ENCODE measurements around the gene CXCR6. TPM values are rescaled to one million over a fixed set of nuclear protein-coding genes. Genes with fewer than 3 reads are reported as not detected.

Gene CXCR6
- polyA plus RNA-seq, 1 of the 3 experiments (the other 2 are of a cell fraction), result not detected

DNA sequence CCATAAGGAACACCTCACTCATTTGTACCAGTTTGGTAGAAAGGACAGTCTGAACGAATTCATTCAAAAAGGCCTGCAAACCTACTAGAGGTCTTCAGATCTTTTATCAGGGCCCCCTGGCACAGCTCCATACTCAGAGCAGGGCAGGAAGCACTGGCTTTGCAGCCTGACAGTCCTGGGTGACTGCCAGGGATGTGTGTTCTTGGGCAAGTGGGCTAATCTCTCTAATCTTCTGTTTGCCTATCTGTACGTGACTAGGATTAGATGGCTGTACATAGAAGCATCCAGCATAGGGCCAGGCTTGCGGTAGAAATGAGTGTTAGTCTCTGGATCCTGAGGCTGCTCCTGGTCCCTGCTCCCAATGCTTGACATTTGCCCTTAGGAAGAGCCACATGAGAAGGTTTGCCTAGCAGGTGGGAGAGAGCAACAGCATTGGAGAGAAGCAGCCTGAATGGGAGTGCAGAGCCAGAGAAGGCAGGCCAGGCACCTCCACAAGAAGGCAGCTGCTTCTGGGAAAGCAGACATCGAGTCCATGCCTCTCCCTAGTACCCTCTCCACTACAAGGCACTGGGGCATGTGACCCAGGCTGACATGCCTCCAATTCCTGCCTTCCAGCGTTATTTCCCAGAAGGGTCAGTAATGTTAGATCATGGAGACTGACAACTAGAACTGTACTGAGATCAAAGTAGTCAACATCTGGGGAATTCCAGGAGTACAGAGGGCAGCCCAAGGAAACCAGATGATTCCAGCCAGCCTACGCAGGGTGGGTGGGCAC, 1.0 kb upstream of the CXCR6 start:
- no peaks in the 10 kb centered on the region for H3K9me2 ChIP-seq
- peaks cover 0 to 20% of the 10 kb centered on the region in 2 experiments for H3K36me3 ChIP-seq (replicated peaks in 1 of 2; ENCODE audit: control insufficient read depth in 1 of 2, insufficient read depth in 2 of 2, low read length in 1 of 2)
- no peak for TF ChIP-seq YY1 (IDR thresholded peaks at IDR 0.05; ENCODE audit: low read depth)
- no peak for TF ChIP-seq ELF1 (IDR thresholded peaks at IDR 0.05)
- TF ChIP-seq NFIC (IDR thresholded peaks at IDR 0.05; ENCODE audit: borderline replicate concordance), result no peak
- TF ChIP-seq TCF12 (IDR thresholded peaks at IDR 0.05), result no peak
- peak; percentile 24; the same call in 1 of the 2 replicates for TF ChIP-seq FOXJ3 (CRISPR knock-in tag; IDR thresholded peaks at IDR 0.05)
- no peak for TF ChIP-seq EP300 (IDR thresholded peaks at IDR 0.05; ENCODE audit: borderline replicate concordance in 1 of 2, low read depth in 1 of 2, low read length in 1 of 2)
- TF ChIP-seq GATA2 (CRISPR knock-in tag; IDR thresholded peaks at IDR 0.05), result peak; percentile 67
- peak; percentile 25; the same call in 1 of the 2 replicates for TF ChIP-seq MXI1 (IDR thresholded peaks at IDR 0.05; ENCODE audit: low read depth, low read length)
- DNase-seq, result peak; percentile 50
- H3K9ac ChIP-seq, result no peak overlapping the region
- CTCF ChIA-PET, result interaction anchor here (1.3 to 13.6 kb wide), 3 partner anchors 13 to 282 kb away, joined by 3 to 280 read pairs (median 6); no protein-coding TSS in a partner anchor
- POLR2A ChIA-PET, result interaction anchor here (1.6 kb wide), 1 partner anchor 11 kb away, joined by 3 read pairs; no protein-coding TSS in a partner anchor
- H3K4me2 ChIP-seq, result no peak overlapping the region
- H3F3A ChIP-seq (replicated peaks; ENCODE audit: insufficient read depth), result no peaks in the 10 kb centered on the region
- no peak overlapping the region for H2AFZ ChIP-seq (ENCODE audit: low read depth)
- no peaks in the 10 kb centered on the region for H3K27me3 ChIP-seq (ENCODE audit: insufficient read depth)
- no peaks in the 10 kb centered on the region for H4K20me1 ChIP-seq (ENCODE audit: insufficient read depth)
- no peaks in the 10 kb centered on the region for H3K9me3 ChIP-seq
- peaks cover 0 to 18% of the 10 kb centered on the region in 2 experiments; a peak in 1 of 4 replicates for H3K4me1 ChIP-seq (ENCODE audit: control insufficient read depth in 1 of 2, insufficient read depth in 2 of 2, low read depth in 1 of 2, low read length in 1 of 2)
- H3K27ac ChIP-seq (ENCODE audit: low read depth in 2 of 2, low read length in 1 of 2), result peak overlapping the region in 1 of 2 experiments; percentile 36; a peak in 1 of 4 replicates
- no peaks in the 10 kb centered on the region for H3K79me2 ChIP-seq (ENCODE audit: insufficient read depth)
- H3K4me3 ChIP-seq (ENCODE audit: low read depth in 2 of 2, low read length in 1 of 2), result no peak overlapping the region
- 77% methylated on average over 2 of the region's 6 CpGs for WGBS (ENCODE audit: low lambda C conversion rate)

DNA sequence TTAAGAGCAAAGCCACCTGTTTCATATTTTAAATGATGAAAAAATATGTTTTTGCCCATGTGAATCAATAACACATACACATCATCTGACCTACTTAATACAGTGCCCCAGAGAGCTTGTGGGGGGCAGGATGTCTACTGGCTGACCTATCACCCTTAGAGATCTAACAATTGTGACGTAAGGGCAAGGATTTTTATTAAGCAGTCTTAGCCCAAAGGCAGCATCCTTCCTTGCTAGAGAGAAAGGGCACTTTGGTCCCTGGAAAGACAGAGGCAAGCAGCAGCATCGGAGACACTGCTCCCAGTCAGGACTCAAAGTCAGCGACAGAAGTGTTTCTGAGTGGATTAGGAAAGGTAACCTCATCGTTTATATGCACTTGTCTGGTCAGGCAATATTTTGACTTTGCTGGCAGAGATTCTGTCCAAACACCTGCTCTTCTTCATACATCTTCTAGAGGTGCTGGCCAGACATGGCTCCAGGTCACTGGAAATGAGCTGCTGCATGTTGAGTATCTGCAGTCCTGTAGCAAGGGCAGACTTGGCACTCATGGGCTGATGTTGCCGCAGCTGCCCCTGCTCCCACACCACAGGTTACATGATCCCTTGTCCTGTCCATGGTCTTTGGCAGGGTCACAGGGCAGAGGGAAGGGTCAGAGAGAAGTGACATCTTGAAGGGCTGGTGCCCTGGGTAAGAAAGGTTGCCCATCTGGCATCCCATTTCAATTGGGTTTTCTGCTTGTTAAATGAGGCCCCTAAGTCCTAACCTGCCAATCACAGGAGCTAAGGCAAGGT, 1.8 kb downstream of the CXCR6 start:
- H4K20me1 ChIP-seq (ENCODE audit: insufficient read depth), result no peaks in the 10 kb centered on the region
- no peak overlapping the region for H2AFZ ChIP-seq (ENCODE audit: low read depth)
- H3K36me3 ChIP-seq (replicated peaks in 1 of 2; ENCODE audit: control insufficient read depth in 1 of 2, insufficient read depth in 2 of 2, low read length in 1 of 2), result peaks cover 0 to 41% of the 10 kb centered on the region in 2 experiments
- no peaks in the 10 kb centered on the region for H3K79me2 ChIP-seq (ENCODE audit: insufficient read depth)
- 98% methylated on average over 5 of the region's 5 CpGs for WGBS (ENCODE audit: low lambda C conversion rate)
- no peaks in the 10 kb centered on the region for H3F3A ChIP-seq (replicated peaks; ENCODE audit: insufficient read depth)
- peaks cover 0 to 13% of the 10 kb centered on the region in 2 experiments; a peak in 1 of 4 replicates for H3K4me1 ChIP-seq (ENCODE audit: control insufficient read depth in 1 of 2, insufficient read depth in 2 of 2, low read depth in 1 of 2, low read length in 1 of 2)
- no peak for DNase-seq
- H3K4me3 ChIP-seq (ENCODE audit: low read depth in 2 of 2, low read length in 1 of 2), result no peak overlapping the region
- H3K9me3 ChIP-seq, result no peaks in the 10 kb centered on the region
- H3K27ac ChIP-seq (ENCODE audit: low read depth in 2 of 2, low read length in 1 of 2), result no peak overlapping the region
- H3K9me2 ChIP-seq, result no peaks in the 10 kb centered on the region
- no peak overlapping the region for H3K4me2 ChIP-seq
- H3K27me3 ChIP-seq (ENCODE audit: insufficient read depth), result no peaks in the 10 kb centered on the region
- POLR2A ChIA-PET, result no interaction called here
- no peak overlapping the region for H3K9ac ChIP-seq
- TF ChIP-seq FOXM1 (IDR thresholded peaks at IDR 0.05; ENCODE audit: low read depth) (no peak), RAD21 (IDR thresholded peaks at IDR 0.05; ENCODE audit: low read length) (no peak), RFX5 (IDR thresholded peaks at IDR 0.05; ENCODE audit: low read length) (no peak), TEAD4 (IDR thresholded peaks at IDR 0.05; ENCODE audit: borderline replicate concordance, insufficient read depth) (no peak), JUND (IDR thresholded peaks at IDR 0.05) (no peak), YY1 (IDR thresholded peaks at IDR 0.05; ENCODE audit: low read depth) (no peak), NRF1 (IDR thresholded peaks at IDR 0.05; ENCODE audit: low read depth, low read length) (no peak), CHD2 (IDR thresholded peaks at IDR 0.05; ENCODE audit: low read length, partially characterized antibody) (no peak), IRF3 (IDR thresholded peaks at IDR 0.05; ENCODE audit: low read depth, low read length) (no peak), TCF12 (IDR thresholded peaks at IDR 0.05) (no peak)
- TF ChIP-seq, protein P1, sequence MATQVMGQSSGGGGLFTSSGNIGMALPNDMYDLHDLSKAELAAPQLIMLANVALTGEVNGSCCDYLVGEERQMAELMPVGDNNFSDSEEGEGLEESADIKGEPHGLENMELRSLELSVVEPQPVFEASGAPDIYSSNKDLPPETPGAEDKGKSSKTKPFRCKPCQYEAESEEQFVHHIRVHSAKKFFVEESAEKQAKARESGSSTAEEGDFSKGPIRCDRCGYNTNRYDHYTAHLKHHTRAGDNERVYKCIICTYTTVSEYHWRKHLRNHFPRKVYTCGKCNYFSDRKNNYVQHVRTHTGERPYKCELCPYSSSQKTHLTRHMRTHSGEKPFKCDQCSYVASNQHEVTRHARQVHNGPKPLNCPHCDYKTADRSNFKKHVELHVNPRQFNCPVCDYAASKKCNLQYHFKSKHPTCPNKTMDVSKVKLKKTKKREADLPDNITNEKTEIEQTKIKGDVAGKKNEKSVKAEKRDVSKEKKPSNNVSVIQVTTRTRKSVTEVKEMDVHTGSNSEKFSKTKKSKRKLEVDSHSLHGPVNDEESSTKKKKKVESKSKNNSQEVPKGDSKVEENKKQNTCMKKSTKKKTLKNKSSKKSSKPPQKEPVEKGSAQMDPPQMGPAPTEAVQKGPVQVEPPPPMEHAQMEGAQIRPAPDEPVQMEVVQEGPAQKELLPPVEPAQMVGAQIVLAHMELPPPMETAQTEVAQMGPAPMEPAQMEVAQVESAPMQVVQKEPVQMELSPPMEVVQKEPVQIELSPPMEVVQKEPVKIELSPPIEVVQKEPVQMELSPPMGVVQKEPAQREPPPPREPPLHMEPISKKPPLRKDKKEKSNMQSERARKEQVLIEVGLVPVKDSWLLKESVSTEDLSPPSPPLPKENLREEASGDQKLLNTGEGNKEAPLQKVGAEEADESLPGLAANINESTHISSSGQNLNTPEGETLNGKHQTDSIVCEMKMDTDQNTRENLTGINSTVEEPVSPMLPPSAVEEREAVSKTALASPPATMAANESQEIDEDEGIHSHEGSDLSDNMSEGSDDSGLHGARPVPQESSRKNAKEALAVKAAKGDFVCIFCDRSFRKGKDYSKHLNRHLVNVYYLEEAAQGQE (IDR thresholded peaks at IDR 0.05; ENCODE audit: low read depth, low read length), result no peak
- TF ChIP-seq, protein P2, sequence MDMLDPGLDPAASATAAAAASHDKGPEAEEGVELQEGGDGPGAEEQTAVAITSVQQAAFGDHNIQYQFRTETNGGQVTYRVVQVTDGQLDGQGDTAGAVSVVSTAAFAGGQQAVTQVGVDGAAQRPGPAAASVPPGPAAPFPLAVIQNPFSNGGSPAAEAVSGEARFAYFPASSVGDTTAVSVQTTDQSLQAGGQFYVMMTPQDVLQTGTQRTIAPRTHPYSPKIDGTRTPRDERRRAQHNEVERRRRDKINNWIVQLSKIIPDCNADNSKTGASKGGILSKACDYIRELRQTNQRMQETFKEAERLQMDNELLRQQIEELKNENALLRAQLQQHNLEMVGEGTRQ (IDR thresholded peaks at IDR 0.05; ENCODE audit: borderline replicate concordance, low read depth, low read length), result no peak
- TF ChIP-seq, protein P3, sequence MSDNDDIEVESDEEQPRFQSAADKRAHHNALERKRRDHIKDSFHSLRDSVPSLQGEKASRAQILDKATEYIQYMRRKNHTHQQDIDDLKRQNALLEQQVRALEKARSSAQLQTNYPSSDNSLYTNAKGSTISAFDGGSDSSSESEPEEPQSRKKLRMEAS (IDR thresholded peaks at IDR 0.05; ENCODE audit: low read depth), result no peak
- CTCF ChIA-PET, result interaction anchor here (0.7 to 1.9 kb wide), 3 partner anchors 132 to 134 kb away, joined by 4 to 8 read pairs (median 7); no protein-coding TSS in a partner anchor

All from SK-N-SH (cell line).